Uterus (tissue), 2 donors: ENCODE results near the gene ANO6.

ENCODE experiments used
- CTCF ChIP-seq, 4 experiments: fragments of 200-600 bp in 2 of 4; fragments of 450-650 bp in 2 of 4; sonication (generic) in 2 of 4; IDR thresholded peaks; one replicate each; pipeline ENCODE4 v1.5.1; 2016 to 2019; ENCODE audit warnings: antibody characterized with exemption in 4 of 4, mild to moderate bottlenecking in 2 of 4, moderate library complexity in 1 of 4
- POLR2A ChIP-seq, 2 donors: fragments of 450-650 bp; IDR thresholded peaks; one replicate each; pipeline ENCODE4 v1.6.1; 2016; ENCODE audit warnings: antibody characterized with exemption in 2 of 2, mild to moderate bottlenecking in 1 of 2, moderate library complexity in 1 of 2

GRCh38 chr12:45411626-45412025, 195.7 kb downstream of the ANO6 start:
- TF ChIP-seq CTCF (IDR thresholded peaks at IDR 0.05) (no peak), POLR2A (IDR thresholded peaks at IDR 0.05) (no peak)
